Kasumi-1 (cell line): ENCODE results near the gene CACUL1.

Experiments used
- DNase-seq, 2 experiments: peaks; one replicate each; lab custom pipeline; 2025; lab: John Stamatoyannopoulos, UW

The CACUL1 gene

GRCh38 chr10:118638680-118639079 is 116.1 kb downstream of the CACUL1 start:
- no peak for DNase-seq

GRCh38 chr10:118635674-118636402 is 118.9 kb downstream of the CACUL1 start:
- DNase-seq = no peak

GRCh38 chr10:118633786-118634185 is 121.0 kb downstream of the CACUL1 start:
- DNase-seq = no peak

- DNase-seq = no peak
These were observed 125.6 kb downstream of the CACUL1 start for GRCh38 chr10:118629211-118629610.

GRCh38 chr10:118628397-118628796 is 126.4 kb downstream of the CACUL1 start:
- DNase-seq = no peak

- no peak for DNase-seq
These were observed 127.8 kb downstream of the CACUL1 start for GRCh38 chr10:118626953-118627352.
